ENCODE measurements around the gene NPHS1.

NPHS1 gene

GRCh38 chr19:35788205-35788960 is 63.9 kb downstream of the NPHS1 start:
- DNase-seq (ENCODE audit: low spot score in 2 of 2), result no peak
- Histone ChIP-seq H3K4me1 (no peaks in the 10 kb centered on the region), H3K9me3 (no peaks in the 10 kb centered on the region), H3K4me3 (no peak overlapping the region), H3K36me3 (replicated peaks) (no peaks in the 10 kb centered on the region), H3K27me3 (ENCODE audit: low read depth) (no peaks in the 10 kb centered on the region)
- in situ Hi-C loops (cut with MboI; ENCODE audit: low sequenced_read_pairs), result no loop called here

GRCh38 chr19:35787227-35787799 is 65.0 kb downstream of the NPHS1 start:
- Histone ChIP-seq H3K36me3 (replicated peaks) (no peaks in the 10 kb centered on the region), H3K27me3 (ENCODE audit: low read depth) (no peaks in the 10 kb centered on the region), H3K9me3 (no peaks in the 10 kb centered on the region), H3K4me1 (no peaks in the 10 kb centered on the region), H3K4me3 (no peak overlapping the region)
- in situ Hi-C loops (cut with MboI; ENCODE audit: low sequenced_read_pairs), result no loop called here
- DNase-seq (ENCODE audit: low spot score in 2 of 2), result no peak

GRCh38 chr19:35786299-35787160 is 65.8 kb downstream of the NPHS1 start:
- no peaks in the 10 kb centered on the region for H3K36me3 ChIP-seq (replicated peaks)
- no peak for DNase-seq (ENCODE audit: low spot score in 2 of 2)
- in situ Hi-C loops (cut with MboI; ENCODE audit: low sequenced_read_pairs), result no loop called here
- H3K27me3 ChIP-seq (ENCODE audit: low read depth), result no peaks in the 10 kb centered on the region
- no peaks in the 10 kb centered on the region for H3K4me1 ChIP-seq
- no peak overlapping the region for H3K4me3 ChIP-seq
- no peaks in the 10 kb centered on the region for H3K9me3 ChIP-seq

GRCh38 chr19:35785339-35785627 is 67.0 kb downstream of the NPHS1 start:
- Histone ChIP-seq H3K4me3 (no peak overlapping the region), H3K27me3 (ENCODE audit: low read depth) (no peaks in the 10 kb centered on the region), H3K36me3 (replicated peaks) (no peaks in the 10 kb centered on the region), H3K9me3 (no peaks in the 10 kb centered on the region), H3K4me1 (no peaks in the 10 kb centered on the region)
- no peak for DNase-seq (ENCODE audit: low spot score in 2 of 2)
- in situ Hi-C loops (cut with MboI; ENCODE audit: low sequenced_read_pairs), result no loop called here

- no peaks in the 10 kb centered on the region for H3K9me3 ChIP-seq
- no peaks in the 10 kb centered on the region for H3K27me3 ChIP-seq (ENCODE audit: low read depth)
- H3K36me3 ChIP-seq (replicated peaks), result no peaks in the 10 kb centered on the region
- DNase-seq (ENCODE audit: low spot score in 2 of 2), result no peak
- in situ Hi-C loops (cut with MboI; ENCODE audit: low sequenced_read_pairs), result no loop called here
- H3K4me1 ChIP-seq, result no peaks in the 10 kb centered on the region
- no peak overlapping the region for H3K4me3 ChIP-seq
Observed at GRCh38 chr19:35784503-35785338, 67.6 kb downstream of the NPHS1 start.

- no peaks in the 10 kb centered on the region for H3K36me3 ChIP-seq (replicated peaks)
- no peaks in the 10 kb centered on the region for H3K27me3 ChIP-seq (ENCODE audit: low read depth)
- in situ Hi-C loops (cut with MboI; ENCODE audit: low sequenced_read_pairs), result no loop called here
- H3K4me3 ChIP-seq, result no peak overlapping the region
- no peaks in the 10 kb centered on the region for H3K9me3 ChIP-seq
- H3K4me1 ChIP-seq, result no peaks in the 10 kb centered on the region
- DNase-seq (ENCODE audit: low spot score in 2 of 2), result no peak
Observed at GRCh38 chr19:35783469-35784434, 68.6 kb downstream of the NPHS1 start.

- no peaks in the 10 kb centered on the region for H3K36me3 ChIP-seq (replicated peaks)
Observed at GRCh38 chr19:35782589-35782988, 69.7 kb downstream of the NPHS1 start.

GRCh38 chr19:35781650-35782049 is 70.7 kb downstream of the NPHS1 start:
- in situ Hi-C loops (cut with MboI; ENCODE audit: low sequenced_read_pairs), result no loop called here
- no peak for DNase-seq (ENCODE audit: low spot score in 2 of 2)
- no peak overlapping the region for H3K4me3 ChIP-seq
- no peaks in the 10 kb centered on the region for H3K9me3 ChIP-seq
- no peaks in the 10 kb centered on the region for H3K27me3 ChIP-seq (ENCODE audit: low read depth)
- H3K36me3 ChIP-seq (replicated peaks), result no peaks in the 10 kb centered on the region
- H3K4me1 ChIP-seq, result peaks cover under 1% of the 10 kb centered on the region; the same call in 1 of the 2 replicates

More at GRCh38 chr19:35782589-35782988, 69.7 kb downstream of the NPHS1 start:
- no peaks in the 10 kb centered on the region for H3K9me3 ChIP-seq
- H3K4me1 ChIP-seq, result no peaks in the 10 kb centered on the region
- no peak overlapping the region for H3K4me3 ChIP-seq
- H3K27me3 ChIP-seq (ENCODE audit: low read depth), result no peaks in the 10 kb centered on the region
- DNase-seq (ENCODE audit: low spot score in 2 of 2), result no peak
- in situ Hi-C loops (cut with MboI; ENCODE audit: low sequenced_read_pairs), result no loop called here

- no peak overlapping the region for H3K4me3 ChIP-seq
Observed at GRCh38 chr19:35780717-35781116, 71.6 kb downstream of the NPHS1 start.

GRCh38 chr19:35780058-35780457 is 72.2 kb downstream of the NPHS1 start:
- DNase-seq (ENCODE audit: low spot score in 2 of 2), result no peak
- Histone ChIP-seq H3K4me3 (no peak overlapping the region), H3K36me3 (replicated peaks) (no peaks in the 10 kb centered on the region), H3K9me3 (no peaks in the 10 kb centered on the region), H3K27me3 (ENCODE audit: low read depth) (no peaks in the 10 kb centered on the region), H3K4me1 (peaks cover 6% of the 10 kb centered on the region; the same call in 1 of the 2 replicates)
- in situ Hi-C loops (cut with MboI; ENCODE audit: low sequenced_read_pairs), result no loop called here

More at GRCh38 chr19:35780717-35781116, 71.6 kb downstream of the NPHS1 start:
- H3K27me3 ChIP-seq (ENCODE audit: low read depth), result no peaks in the 10 kb centered on the region
- in situ Hi-C loops (cut with MboI; ENCODE audit: low sequenced_read_pairs), result no loop called here
- H3K4me1 ChIP-seq, result peaks cover 6% of the 10 kb centered on the region; the same call in 1 of the 2 replicates
- DNase-seq (ENCODE audit: low spot score in 2 of 2), result no peak
- H3K9me3 ChIP-seq, result no peaks in the 10 kb centered on the region
- H3K36me3 ChIP-seq (replicated peaks), result no peaks in the 10 kb centered on the region

- in situ Hi-C loops (cut with MboI; ENCODE audit: low sequenced_read_pairs), result no loop called here
- DNase-seq (ENCODE audit: low spot score in 2 of 2), result no peak
- Histone ChIP-seq H3K4me3 (no peak overlapping the region), H3K27me3 (ENCODE audit: low read depth) (no peaks in the 10 kb centered on the region), H3K4me1 (peaks cover 9% of the 10 kb centered on the region; the same call in 1 of the 2 replicates), H3K36me3 (replicated peaks) (no peaks in the 10 kb centered on the region), H3K9me3 (no peaks in the 10 kb centered on the region)
Observed at GRCh38 chr19:35779033-35779432, 73.3 kb downstream of the NPHS1 start.

GRCh38 chr19:35777961-35778360 is 74.3 kb downstream of the NPHS1 start:
- H3K36me3 ChIP-seq (replicated peaks), result no peaks in the 10 kb centered on the region
- peaks cover 9% of the 10 kb centered on the region; the same call in 1 of the 2 replicates for H3K4me1 ChIP-seq
- H3K4me3 ChIP-seq, result no peak overlapping the region
- no peak for DNase-seq (ENCODE audit: low spot score in 2 of 2)
- in situ Hi-C loops (cut with MboI; ENCODE audit: low sequenced_read_pairs), result no loop called here
- H3K9me3 ChIP-seq, result no peaks in the 10 kb centered on the region
- H3K27me3 ChIP-seq (ENCODE audit: low read depth), result no peaks in the 10 kb centered on the region
